Middle frontal gyrus (tissue), 1 donor: ENCODE data around the gene FAM168A.

Source experiments
- DNase-seq: peaks from one replicate; pipeline ENCODE4 v3.0.0-alpha.2; 2015; ENCODE audit warnings: low spot score; ENCODE audit errors: extremely low spot score

Gene FAM168A

DNA sequence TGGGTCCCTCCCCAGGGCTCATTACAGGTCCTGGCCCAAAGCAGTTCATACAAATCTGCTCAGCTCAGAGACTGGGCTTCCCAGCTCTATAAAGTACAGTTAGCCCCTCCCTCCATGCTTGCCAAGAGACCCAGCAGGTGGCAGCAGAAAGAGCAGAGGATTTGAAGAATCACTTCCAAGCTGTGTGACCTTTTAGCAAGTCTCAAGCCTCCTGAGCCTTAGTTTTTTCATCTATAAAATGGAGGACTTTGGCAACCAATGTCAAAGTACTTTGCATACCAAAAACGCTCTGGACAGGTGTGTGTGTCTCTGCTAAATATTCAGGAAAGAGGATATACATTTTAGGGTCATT lies 195.1 kb downstream of the FAM168A start:
- DNase-seq = no peak

DNA sequence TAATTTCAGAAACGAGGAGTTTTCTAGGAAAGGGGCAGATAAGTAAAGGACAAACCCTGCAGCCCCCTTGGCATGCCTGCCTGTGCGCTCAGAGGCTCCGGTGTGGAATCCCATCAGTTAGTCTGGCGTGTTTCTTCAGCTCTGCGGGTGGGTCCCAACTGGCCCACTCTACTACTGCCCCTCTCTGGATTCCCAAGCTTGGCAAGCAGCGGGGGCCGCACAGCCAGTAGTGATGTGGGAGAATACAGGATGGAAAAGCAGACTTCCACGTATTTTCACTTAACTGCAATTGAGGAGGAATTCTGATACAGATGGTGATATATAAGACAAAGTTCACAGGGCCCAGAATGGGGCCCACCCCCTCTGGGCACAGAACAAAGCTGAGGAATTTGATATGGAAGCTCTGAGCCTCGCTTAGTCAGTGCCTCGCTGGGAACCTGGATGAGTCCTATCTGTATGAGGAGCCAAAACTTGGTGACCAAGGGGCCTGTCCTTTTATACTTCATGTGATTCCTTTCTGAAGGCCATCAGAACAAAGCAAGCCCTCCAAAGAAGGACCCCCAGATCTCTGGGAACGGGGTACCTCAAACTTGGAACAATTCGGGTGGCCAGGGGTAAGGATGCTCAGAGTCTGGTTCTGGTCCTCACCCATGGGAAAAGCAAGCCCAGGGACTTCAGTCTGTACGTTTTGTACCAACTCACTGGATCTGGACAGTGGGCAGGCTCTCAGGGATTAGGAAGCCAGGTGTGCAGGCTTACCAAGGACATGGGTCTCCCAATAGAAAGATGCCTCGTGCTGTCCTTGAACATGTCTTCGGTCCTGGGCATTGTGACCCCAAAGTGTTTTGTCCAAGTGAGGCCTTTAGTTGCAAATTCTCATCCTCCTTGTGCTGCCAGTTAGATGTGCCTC lies 195.7 kb downstream of the FAM168A start:
- DNase-seq = no peak

DNA sequence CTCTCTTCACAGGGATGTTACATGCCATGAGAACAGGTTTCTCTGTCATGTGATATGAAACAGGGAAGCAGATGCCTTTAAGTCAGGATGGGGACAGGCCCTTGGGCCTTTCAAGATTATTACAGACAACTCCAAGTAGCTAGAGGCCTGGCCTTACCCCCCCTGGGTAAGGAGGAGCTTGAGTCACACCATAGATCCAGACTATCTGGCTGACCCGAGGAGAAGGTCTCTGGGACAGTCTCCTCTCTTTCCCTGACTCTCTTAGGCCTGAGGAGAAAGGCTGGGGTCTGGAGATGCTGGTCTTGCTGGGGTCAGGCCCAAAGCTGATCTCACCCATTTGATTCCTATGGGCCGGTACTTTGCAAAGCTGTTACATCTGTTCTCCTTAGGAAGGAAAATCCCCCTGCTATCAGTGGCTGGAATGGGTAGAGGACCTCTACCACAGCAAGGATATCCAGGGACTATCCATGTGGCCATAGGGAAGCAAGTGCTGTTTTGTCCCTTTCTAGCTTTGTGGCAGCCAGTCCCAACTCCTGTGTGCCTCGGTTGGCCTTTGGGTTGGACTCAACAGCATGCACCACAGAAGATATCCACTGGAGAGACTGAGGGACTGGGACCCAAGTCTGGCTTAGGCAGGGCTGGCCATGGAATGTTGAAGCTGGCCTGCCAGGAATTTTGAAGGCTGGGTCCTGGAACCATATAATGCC lies 196.5 kb downstream of the FAM168A start:
- DNase-seq = no peak

DNA sequence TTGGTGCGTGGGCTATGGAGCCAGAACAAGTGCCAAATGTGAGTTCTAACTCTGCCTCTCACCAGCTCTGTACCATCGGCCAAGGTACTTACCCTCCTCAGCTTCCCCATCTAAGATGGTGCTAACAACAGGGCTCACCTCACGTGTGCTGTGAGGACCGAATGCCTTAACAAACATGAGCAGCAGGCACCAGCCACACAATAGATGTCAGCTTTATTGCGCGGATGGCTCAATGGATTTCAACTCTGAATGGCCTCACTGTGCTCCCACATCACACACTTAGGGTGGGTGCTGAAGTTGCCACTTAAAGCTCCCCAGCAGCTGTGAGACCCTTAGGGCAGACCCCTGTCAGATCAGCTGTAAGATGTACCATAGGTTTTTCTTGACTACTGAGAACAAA lies 197.6 kb downstream of the FAM168A start:
- DNase-seq = no peak

DNA sequence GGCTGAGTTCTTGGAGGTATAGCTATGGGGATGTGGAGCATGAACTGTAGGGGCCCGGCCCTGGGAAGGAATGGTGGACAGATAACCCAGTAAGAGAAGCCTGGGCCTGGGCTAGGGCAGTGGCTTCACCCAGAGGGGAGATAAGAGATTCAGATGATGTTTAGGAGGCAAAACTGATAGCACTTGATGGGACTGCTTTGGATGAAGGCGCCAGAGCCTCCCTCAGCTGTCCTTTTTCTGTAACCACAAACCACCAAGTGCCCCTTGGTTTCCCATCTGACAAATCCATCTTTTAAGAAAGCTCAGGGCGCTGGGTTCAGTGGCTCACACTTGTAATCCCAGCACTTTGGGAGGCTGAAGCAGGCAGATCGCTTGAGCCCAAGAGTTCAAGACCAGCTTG lies 198.3 kb downstream of the FAM168A start:
- no peak for DNase-seq

DNA sequence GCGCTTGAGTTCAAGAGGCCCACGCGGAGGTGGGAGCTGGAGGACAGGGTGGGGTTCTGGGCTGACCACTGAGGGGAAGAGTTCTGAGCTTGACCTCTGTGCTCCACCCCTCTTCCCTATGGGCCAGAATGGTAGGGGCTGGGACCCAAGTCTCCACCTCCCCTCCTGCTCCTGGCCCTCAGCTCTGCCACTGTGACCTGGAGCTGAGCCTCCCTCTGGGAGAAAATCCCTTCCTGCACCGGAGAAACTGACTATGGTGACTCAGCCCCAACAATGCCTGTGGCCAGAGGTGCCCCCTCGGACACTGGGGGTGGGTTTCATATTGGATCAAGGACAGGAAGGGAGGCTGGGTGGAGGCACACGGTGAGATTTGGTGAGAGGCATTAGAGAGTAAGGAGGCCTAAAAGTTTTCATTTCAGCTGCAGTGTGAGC lies 198.7 kb downstream of the FAM168A start:
- no peak for DNase-seq

DNA sequence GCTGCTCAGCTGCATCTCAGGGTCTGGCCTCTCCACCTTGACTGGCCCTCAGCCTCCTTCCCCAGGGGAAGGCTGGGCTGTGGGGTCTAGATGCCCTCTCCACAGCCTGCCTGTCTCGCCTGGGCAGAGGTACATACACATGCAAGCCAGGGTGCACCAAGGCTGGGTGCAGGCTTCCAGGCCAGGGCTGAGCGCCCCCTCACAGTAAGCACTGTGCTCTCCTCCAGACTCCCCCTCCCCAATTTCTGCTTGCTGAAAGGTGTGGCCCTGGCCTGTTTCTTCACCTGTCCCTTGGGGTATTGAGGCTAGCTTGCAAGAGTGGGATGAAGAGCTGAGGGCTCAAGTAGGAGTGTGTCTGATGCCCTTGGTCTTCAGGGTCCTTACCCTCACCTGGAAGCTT lies 199.2 kb downstream of the FAM168A start:
- DNase-seq = no peak

DNA sequence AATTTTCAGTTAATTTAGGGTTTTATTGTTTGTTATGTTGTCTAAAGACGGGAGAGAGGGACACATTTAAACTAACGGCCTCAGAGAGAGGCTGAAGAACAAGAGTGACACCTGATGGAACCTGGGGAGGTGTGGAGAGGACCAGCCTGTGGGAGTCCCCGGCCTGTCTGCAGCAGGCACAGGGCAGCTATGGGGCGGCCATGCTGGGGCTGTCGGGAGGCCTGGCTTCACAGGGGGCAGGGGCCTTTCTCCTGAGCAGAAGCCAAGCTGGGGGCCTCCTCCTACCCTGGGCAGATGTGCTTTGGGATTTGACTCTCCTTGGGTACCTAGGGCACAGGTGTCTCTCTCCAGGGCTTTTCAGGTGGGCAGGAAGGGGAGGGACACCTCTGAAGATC lies 199.8 kb downstream of the FAM168A start:
- DNase-seq = no peak

DNA sequence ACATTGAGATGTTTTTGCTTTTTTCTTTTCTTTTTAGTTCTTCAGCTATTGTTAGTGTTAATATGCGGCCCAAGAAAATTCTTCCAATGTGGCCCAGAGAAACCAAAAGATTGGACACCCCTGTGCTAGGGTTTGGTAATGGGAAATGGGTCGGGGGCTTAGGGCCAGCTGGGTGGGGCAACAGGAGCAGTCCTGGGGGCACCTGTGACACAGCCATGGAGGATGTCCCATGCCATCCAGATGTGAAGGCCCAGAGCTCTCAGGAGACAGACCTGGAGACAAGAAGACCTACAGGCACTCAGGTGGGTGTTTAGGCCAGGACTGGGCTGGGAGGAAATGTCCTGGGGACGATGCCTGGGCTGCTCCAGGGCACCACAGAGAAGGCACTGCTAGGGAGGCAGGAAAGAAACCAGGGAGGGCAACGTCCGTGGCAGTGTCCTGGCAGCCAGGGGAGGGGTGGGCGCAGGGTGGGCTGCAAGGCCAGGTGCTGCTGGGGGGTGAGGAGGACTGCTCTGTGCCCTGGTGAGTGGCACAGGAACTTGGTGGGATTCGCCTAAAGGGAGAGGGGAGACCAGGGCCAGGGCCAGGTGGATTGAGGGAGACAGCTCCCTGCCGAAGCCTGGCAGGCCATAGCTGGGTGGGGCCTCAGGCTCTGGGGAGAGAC lies 200.3 kb downstream of the FAM168A start:
- DNase-seq = no peak

DNA sequence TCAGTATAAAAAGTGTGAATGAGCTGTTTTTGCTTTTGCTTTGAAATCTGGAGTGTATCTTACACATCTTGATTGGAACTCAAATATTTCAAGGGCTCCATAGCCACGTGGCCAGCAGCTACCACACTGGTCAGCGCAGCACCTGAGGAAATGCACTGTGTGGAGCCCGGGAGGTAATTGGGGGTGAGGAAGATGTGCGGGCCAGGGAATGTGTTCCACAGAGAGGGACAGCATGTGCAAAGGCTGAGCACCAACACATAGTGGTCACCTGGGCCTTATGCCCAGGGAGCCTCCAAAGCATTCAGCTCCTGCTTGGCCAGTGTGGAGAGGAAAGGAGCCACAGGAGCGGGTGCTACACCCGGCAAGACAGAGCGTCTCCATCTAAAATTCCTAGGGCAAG lies 200.9 kb downstream of the FAM168A start:
- no peak for DNase-seq

DNA sequence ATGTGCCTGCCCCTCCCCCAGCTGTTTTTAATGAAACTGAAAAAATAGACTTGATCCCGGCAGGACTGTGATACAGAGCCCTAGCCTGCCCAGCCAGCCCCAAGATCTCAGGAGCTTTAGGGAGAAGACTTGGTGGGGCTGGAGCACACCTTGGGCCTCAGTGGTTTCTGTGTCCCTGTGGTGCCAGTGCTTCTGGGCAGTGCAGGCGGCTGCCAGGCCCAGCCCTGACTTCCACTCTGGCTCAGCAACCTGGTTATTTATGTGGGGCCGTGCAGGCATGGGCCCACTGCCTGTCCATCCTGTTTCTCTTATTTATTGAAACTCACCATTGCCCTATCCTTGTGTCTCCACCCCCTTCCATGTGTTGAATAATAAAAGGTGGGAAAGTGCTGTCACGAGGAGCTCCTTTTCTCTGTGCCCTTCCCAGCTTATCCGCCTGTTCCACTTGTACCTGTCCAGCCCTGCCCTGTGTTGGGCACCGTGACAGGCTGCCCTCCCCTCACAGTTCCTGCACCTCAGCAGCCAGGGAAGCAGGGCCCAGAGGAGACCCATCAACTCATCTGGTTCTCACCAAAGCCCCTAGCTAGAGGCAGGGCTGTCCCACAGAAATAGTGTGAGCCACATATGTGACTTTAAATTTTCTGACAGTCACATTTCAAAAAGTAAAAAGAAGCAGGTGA lies 201.5 kb downstream of the FAM168A start:
- DNase-seq = no peak

DNA sequence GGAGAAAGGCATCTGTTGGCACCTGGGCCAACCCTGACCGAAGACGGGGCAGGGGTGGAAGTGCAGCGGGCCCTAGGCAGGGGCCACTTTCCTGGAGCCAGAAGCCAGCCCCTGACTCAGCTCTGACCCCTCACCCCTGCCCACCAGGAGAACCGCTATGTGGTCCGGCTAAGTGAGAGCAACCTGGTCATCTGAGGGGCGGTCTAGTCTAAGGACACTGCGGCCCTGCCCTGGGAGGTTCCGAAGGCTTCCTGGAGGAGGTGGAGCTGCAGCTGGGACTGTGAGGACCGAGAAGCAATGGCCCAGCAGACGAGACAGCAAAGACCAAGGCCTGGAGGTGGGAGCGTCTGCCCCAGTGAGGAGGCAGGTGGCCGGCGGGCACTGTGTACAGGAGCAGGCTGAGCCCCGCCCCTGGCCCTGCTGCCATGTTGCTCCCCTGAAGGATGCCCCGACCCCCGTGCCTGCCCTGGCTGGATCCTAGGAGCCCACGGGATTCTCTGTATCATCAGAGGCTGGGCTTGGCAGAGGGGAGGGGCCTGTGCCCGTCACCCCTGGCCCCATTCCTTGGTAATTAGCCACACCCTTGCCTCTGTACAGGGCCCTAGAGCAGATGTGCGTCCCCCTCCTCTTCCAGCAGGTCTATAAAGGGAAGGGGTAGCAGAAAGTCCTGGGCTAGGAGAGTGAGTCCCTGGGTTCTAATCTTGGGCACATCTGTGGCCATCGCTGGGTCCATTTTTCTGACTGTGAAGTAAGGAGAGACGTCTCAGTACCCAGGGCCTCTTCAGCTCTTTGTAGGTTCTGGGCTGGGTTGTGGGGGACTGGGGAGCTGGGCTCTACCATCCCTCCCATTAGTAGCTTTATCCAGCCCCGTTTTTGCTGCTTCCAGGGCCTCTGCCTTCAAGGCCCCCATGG lies 202.4 kb downstream of the FAM168A start:
- no peak for DNase-seq

DNA sequence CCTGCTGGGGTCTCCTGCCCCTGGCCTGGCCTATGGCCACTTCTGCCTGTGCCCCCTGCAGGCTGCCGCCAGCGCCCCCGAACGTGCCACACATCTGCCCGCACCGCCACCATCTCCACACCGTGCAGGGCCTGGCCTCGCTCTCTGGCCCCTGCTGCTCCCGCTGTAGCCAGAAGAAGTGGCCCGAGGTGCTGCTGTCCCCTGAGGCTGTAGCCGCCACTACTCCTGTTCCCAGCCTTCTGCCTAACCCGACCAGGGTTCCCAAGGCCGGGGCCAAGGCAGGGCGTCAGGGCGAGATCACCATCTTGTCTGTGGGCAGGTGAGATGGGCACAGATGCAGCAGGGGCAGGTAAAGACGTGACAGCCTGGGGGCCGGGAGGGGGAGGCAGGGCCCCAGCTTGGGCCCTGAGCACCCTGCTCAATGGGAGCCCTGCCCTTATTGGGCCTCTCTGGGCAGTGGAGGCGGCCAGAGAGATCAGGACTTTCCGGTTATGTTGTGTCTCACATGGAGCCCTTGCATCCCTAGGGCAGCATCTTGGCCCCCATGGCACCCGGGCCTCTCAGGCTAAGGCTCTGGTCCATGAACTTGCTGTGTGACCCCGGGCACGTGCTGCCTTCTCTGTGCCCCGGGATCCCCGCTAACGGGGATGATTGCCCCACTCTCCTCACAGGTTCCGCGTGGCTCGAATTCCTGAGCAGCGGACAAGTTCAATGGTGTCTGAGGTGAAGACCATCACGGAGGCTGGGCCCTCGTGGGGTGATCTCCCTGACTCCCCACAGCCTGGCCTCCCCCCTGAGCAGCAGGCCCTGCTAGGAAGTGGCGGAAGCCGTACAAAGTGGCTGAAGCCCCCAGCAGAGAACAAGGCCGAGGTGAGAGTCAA lies 203.3 kb downstream of the FAM168A start:
- no peak for DNase-seq

DNA sequence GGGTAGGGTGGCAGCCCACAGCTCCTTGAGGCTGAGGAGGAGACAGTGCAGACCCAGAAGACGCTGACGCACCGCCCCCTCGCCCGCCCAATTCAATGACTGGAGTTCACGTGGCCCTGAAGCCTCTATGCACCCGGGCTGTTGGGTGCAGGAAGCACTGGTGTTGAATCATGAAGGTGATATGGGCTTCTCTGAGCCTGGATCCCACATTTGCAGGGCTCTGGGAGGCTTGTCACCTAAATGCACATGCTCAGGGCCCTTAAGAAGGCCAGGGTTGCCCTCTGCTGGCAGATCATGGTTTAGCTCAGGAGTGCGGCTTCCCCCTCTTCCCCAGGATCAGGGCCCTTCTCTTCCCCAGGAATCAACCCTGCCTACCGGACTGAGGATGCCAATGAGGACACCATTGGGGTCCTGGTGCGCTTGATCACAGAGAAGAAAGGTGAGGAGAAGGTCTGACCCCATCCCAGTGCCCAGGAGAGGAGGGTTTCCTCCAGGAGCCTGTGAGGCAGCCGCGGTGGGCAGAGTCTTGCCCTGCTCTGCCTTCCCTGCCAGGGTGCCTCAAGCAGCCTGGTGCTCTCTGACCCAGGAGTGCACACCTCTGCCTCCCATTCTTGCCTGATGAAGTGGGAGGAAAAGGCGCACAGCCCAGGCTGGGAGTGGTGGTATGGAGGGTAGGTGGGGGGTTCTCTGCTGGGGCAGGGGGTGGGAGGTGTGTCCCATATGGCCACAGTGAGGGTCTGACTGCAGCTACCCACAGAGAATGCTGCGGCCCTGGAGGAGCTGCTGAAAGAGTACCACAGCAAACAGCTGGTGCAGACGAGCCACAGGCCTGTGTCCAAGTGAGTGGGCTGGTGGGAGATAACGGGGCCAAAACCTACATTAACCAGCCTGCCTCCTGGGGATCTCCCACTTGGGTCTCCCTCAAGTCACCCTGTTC lies 204.2 kb downstream of the FAM168A start:
- peak; percentile 73 for DNase-seq

DNA sequence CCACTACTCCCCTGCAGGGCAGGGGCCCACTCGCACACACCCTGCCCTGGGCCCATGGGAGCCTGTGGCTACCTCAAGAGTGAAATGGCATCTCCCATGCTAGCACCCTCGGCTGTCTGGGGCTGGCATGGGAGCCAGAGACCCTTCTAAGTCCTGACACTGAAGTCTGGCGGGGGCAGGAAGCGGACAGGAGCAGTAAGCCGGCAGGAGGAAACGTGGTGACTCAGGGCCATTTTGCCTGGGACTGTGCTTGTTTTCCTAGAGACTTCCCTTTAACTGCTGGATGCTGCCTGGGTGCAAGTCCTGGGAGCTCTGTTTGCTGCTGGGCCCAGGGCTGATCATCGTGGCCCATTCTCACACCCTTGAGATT lies 204.9 kb downstream of the FAM168A start:
- DNase-seq = no peak

DNA sequence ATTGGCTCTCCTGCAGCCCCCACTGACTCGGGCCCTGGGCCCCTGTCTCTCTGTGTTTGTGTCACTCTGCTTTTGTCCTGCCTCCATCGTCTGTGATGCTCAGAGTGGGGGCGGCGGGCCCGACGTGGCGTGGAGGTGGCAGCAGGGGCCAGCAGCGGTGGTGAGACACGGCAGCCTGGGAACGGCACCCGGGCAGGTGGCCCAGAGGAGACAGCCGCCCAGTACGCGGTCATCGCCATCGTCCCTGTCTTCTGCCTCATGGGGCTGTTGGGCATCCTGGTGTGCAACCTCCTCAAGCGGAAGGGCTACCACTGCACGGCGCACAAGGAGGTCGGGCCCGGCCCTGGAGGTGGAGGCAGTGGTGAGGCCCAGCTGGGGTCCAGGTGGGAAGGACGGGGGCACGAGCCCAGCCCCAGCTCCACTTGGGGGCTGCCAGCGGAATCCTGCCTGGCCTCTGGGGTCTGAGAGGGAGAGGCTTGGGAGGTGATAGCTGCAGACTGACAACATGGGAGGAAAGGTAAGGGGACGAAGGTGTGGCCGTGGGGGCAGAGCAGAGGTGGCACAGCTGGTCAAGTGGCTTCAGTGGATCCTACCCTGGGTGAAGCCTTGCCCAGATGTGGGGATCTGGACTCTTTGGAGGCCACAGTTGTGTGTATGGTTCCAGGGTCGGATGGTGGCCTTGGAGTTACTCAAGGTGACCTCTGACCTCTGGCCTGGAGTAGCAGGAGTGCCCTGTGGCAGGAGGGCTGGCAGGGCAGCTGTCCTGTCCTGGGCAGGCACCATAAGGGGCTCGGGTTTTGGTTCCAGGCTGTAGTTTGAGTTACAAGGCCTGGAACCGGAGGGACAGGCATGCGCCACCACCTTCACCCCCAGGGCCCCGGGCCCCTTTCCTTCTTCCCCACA lies 205.6 kb downstream of the FAM168A start:
- DNase-seq = no peak

DNA sequence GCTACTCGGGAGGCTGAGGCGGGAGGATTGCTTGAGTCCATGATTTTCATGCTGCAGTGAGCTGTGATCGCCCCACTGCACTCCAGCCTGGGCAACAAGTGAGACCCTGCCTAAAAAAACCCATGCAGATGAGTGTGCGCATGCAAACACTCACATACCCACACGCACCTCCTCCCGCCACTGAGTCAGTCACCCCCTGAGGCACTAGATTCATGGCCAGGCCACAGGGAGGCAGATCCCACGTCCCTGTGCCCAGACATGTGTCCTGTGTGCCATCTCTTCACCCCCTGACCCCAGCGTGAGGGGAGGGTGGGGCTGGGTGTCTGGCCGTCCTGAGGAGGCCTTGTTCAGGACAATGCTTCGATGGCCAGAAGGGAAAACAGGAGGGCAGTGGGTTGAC lies 206.2 kb downstream of the FAM168A start:
- DNase-seq = no peak
